ENCODE measurements around the gene DERA. TPM values are rescaled to one million over a fixed set of nuclear protein-coding genes. Genes with fewer than 3 reads are reported as not detected.
A peak's percentile ranks its signal among the peaks of the same experiment; 100 is the strongest.

DERA gene
- polyA plus RNA-seq, 1 donor (not counting 4 experiments of a cell fraction or from before 2014, with no cell fraction given), result 34.2 TPM

GRCh38 chr12:15956413-15957185, 45.5 kb downstream of the DERA start:
- FAIRE-seq, result peak; percentile 99

GRCh38 chr12:15962760-15963159, 51.6 kb downstream of the DERA start:
- Histone ChIP-seq H3K9me3 (ENCODE audit: control insufficient read depth, low read depth, low read length) (no peaks in the 10 kb centered on the region), H3K9me1 (ENCODE audit: control insufficient read depth, extremely low read depth, insufficient read depth, low read length) (no peaks in the 10 kb centered on the region), H3K36me3 (ENCODE audit: control insufficient read depth in 2 of 2, extremely low read depth in 1 of 2, insufficient read depth in 2 of 2, low read length in 2 of 2) (peaks cover 2 to 8% of the 10 kb centered on the region in 2 experiments), H3K4me2 (ENCODE audit: control insufficient read depth, extremely low read depth, insufficient read depth, low read depth, low read length) (peak overlapping the region; percentile 65), H3K4me3 (ENCODE audit: control insufficient read depth in 2 of 3, extremely low read depth in 1 of 3, insufficient read depth in 2 of 3, low read depth in 1 of 3, low read length in 3 of 3) (peak overlapping the region in 1 of 3 experiments; percentile 18), H4K20me1 (ENCODE audit: control insufficient read depth, extremely low read depth, insufficient read depth, low read length) (no peaks in the 10 kb centered on the region), H3K79me2 (ENCODE audit: control insufficient read depth, insufficient read depth, low read length) (no peaks in the 10 kb centered on the region), H3K27ac (ENCODE audit: control insufficient read depth, insufficient read depth, low read length) (peak overlapping the region; percentile 84), H2AFZ (ENCODE audit: control insufficient read depth, low read length) (no peak overlapping the region), H3K9ac (ENCODE audit: control insufficient read depth, extremely low read depth, insufficient read depth, low read length) (no peak overlapping the region), H3K27me3 (ENCODE audit: control insufficient read depth, extremely low read depth, insufficient read depth, low read length) (no peaks in the 10 kb centered on the region), H3K4me1 (ENCODE audit: control insufficient read depth, extremely low read depth, insufficient read depth, low read length) (peaks cover 22% of the 10 kb centered on the region)
- dilution Hi-C loops (cut with MboI; ENCODE audit: extremely low pct_ligation_motif_present, low sequenced_read_pairs), result no loop called here
- DNase-seq (ENCODE audit: low read depth, low spot score) (peak; percentile 40), FAIRE-seq (peak; percentile 84)
- TF ChIP-seq CTCF (optimal IDR thresholded peaks at IDR 0.05 in 1 of 3, IDR thresholded peaks at IDR 0.05 in 1 of 3, conservative IDR thresholded peaks at IDR 0.05 in 1 of 3; ENCODE audit: extremely low read depth in 1 of 3, insufficient read depth in 2 of 3, low read length in 3 of 3), result no peak
- TF ChIP-seq EZH2 (IDR thresholded peaks at IDR 0.05; ENCODE audit: low read length), result no peak

More at GRCh38 chr12:15956413-15957185, 45.5 kb downstream of the DERA start:
- Histone ChIP-seq H3K4me1 (ENCODE audit: control insufficient read depth, extremely low read depth, insufficient read depth, low read length) (peaks cover 23% of the 10 kb centered on the region), H3K9ac (ENCODE audit: control insufficient read depth, extremely low read depth, insufficient read depth, low read length) (peak overlapping the region; percentile 65), H3K79me2 (ENCODE audit: control insufficient read depth, insufficient read depth, low read length) (peaks cover 4% of the 10 kb centered on the region), H3K9me3 (ENCODE audit: control insufficient read depth, low read depth, low read length) (no peaks in the 10 kb centered on the region), H4K20me1 (ENCODE audit: control insufficient read depth, extremely low read depth, insufficient read depth, low read length) (no peaks in the 10 kb centered on the region), H3K27ac (ENCODE audit: control insufficient read depth, insufficient read depth, low read length) (peak overlapping the region; percentile 94), H2AFZ (ENCODE audit: control insufficient read depth, low read length) (peak overlapping the region; percentile 69), H3K9me1 (ENCODE audit: control insufficient read depth, extremely low read depth, insufficient read depth, low read length) (no peaks in the 10 kb centered on the region), H3K4me2 (ENCODE audit: control insufficient read depth, extremely low read depth, insufficient read depth, low read depth, low read length) (peak overlapping the region; percentile 70), H3K27me3 (ENCODE audit: control insufficient read depth, extremely low read depth, insufficient read depth, low read length) (no peaks in the 10 kb centered on the region), H3K4me3 (ENCODE audit: control insufficient read depth in 2 of 3, extremely low read depth in 1 of 3, insufficient read depth in 2 of 3, low read depth in 1 of 3, low read length in 3 of 3) (peak overlapping the region in 2 of 3 experiments; percentile 22), H3K36me3 (ENCODE audit: control insufficient read depth in 2 of 2, extremely low read depth in 1 of 2, insufficient read depth in 2 of 2, low read length in 2 of 2) (peaks cover 2 to 5% of the 10 kb centered on the region in 2 experiments)
- dilution Hi-C loops (cut with MboI; ENCODE audit: extremely low pct_ligation_motif_present, low sequenced_read_pairs), result no loop called here
- peak; percentile 76 for DNase-seq (ENCODE audit: low read depth, low spot score)
- no peak for TF ChIP-seq EZH2 (IDR thresholded peaks at IDR 0.05; ENCODE audit: low read length)
- no peak for TF ChIP-seq CTCF (optimal IDR thresholded peaks at IDR 0.05 in 1 of 3, IDR thresholded peaks at IDR 0.05 in 1 of 3, conservative IDR thresholded peaks at IDR 0.05 in 1 of 3; ENCODE audit: extremely low read depth in 1 of 3, insufficient read depth in 2 of 3, low read length in 3 of 3)

All from keratinocyte (primary cell).